MM.1S (cell line): ENCODE results near the gene UGT1A1.
"Not testable (repeated sequence)": the region's sequence is repeated elsewhere in the genome, so short reads cannot be mapped to it uniquely, and the experiment has no call there.

Experiments used
- DNase-seq: peaks from one replicate; pipeline ENCODE4 v3.0.0-alpha.2; 2015
- H2AFZ ChIP-seq: fragments of 300-600 bp; sonication (generic); 2 replicates; pipeline ENCODE4 v1.6.0; 2016; ENCODE audit warnings: antibody characterized with exemption, low read length
- H3F3A ChIP-seq: fragments of 300-600 bp; sonication (generic); 2 replicates; pipeline ENCODE4 v1.6.1; 2016; ENCODE audit warnings: mild to moderate bottlenecking, antibody characterized with exemption, low read length, moderate library complexity, mixed read lengths; ENCODE audit not compliant: insufficient read depth
- H3K27ac ChIP-seq: fragments of 300-600 bp; sonication (generic); 2 replicates; pipeline ENCODE4 v1.5.1; 2016; ENCODE audit warnings: mild to moderate bottlenecking, low read length
- H3K27me3 ChIP-seq: fragments of 300-600 bp; sonication (generic); replicated peaks from 2 replicates; pipeline ENCODE4 v1.6.0; 2016; ENCODE audit warnings: low read length; ENCODE audit not compliant: insufficient read depth
- H3K36me3 ChIP-seq: fragments of 300-600 bp; sonication (generic); replicated peaks from 2 replicates; pipeline ENCODE4 v1.6.1; 2016; ENCODE audit warnings: mild to moderate bottlenecking, low read length, mixed read lengths; ENCODE audit not compliant: insufficient read depth
- H3K4me1 ChIP-seq: fragments of 300-600 bp; sonication (generic); 2 replicates; pipeline ENCODE4 v1.6.1; 2016; ENCODE audit warnings: low read length, mixed read lengths
- H3K4me2 ChIP-seq: fragments of 300-600 bp; sonication (generic); 2 replicates; pipeline ENCODE4 v1.6.0; 2016; ENCODE audit warnings: low read depth, low read length
- H3K4me3 ChIP-seq: fragments of 300-600 bp; sonication (generic); 2 replicates; pipeline ENCODE4 v1.5.1; 2016; ENCODE audit warnings: low read length, mixed read lengths
- H3K79me2 ChIP-seq: fragments of 300-600 bp; sonication (generic); 2 replicates; pipeline ENCODE4 v1.6.1; 2016; ENCODE audit warnings: mixed run types, low read length, mixed read lengths
- H3K9ac ChIP-seq: fragments of 300-600 bp; sonication (generic); 2 replicates; pipeline ENCODE4 v1.6.1; 2016; ENCODE audit warnings: low read length, mixed read lengths
- H3K9me2 ChIP-seq: fragments of 300-600 bp; sonication (generic); replicated peaks from 2 replicates; pipeline ENCODE4 v1.6.1; 2016; ENCODE audit warnings: mild to moderate bottlenecking, low read length, mixed read lengths; ENCODE audit not compliant: insufficient read depth
- H3K9me3 ChIP-seq: fragments of 300-600 bp; sonication (generic); replicated peaks from 2 replicates; pipeline ENCODE4 v1.6.1; 2016; ENCODE audit warnings: mild to moderate bottlenecking, low read length, mixed read lengths; ENCODE audit not compliant: insufficient read depth
- H4K20me1 ChIP-seq: fragments of 300-600 bp; sonication (generic); 2 replicates; pipeline ENCODE4 v1.6.1; 2016; ENCODE audit warnings: mild to moderate bottlenecking, low read length, moderate library complexity, mixed read lengths; ENCODE audit not compliant: insufficient read depth
- EZH2 ChIP-seq: fragments of 300-600 bp; sonication (generic); optimal IDR thresholded peaks from 2 replicates; pipeline ENCODE3; 2017; ENCODE audit warnings: low read depth, mild to moderate bottlenecking, antibody characterized with exemption, low read length, mixed read lengths
- EZH2phosphoT487 ChIP-seq: fragments of 300-600 bp; sonication (generic); IDR thresholded peaks from 2 replicates; pipeline ENCODE4 v1.6.1; 2018; ENCODE audit warnings: antibody characterized with exemption, low read length
- TF ChIP-seq, protein P1 (sequence below): fragments of 300-600 bp; sonication (generic); IDR thresholded peaks from 2 replicates; pipeline ENCODE4 v1.5.1; 2016; ENCODE audit warnings: antibody characterized with exemption, low read length, mixed read lengths

The UGT1A1 gene

DNA sequence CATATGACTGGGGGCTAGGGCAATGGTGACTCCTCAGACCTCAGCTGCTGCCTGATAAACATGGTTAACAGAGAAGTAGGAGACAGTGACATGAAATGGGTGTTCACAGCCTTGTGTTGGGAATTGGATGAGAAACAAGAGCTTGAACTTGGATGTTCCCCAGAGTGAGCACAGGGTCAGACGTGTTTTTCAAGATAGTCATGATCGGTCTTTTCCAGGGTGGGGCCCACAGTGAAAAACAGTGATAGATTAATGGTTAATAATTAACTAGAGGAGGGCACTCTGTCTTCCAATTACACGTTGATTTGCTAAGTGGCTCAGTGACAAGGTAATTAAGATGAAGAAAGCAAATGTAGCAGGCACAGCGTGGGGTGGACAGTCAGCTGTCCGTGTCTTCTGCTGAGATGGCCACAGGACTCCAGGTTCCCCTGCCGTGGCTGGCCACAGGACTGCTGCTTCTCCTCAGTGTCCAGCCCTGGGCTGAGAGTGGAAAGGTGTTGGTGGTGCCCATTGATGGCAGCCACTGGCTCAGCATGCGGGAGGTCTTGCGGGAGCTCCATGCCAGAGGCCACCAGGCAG, 31.3 kb upstream of the UGT1A1 start, which contains the start of gene UGT1A3:
Gene UGT1A3 (plus strand): TSS at position 320 of the 579 bp plus-strand sequence. CDS start 85 bp downstream, at position 405.
- Histone ChIP-seq H3K27ac (no peak within 1 kb of the TSS), H4K20me1 (no peaks in the 10 kb centered on the region), H3K79me2 (no peaks in the 10 kb centered on the region), H3K36me3 (no peaks in the 10 kb centered on the region), H2AFZ (no peak within 1 kb of the TSS), H3K27me3 (no peaks in the 10 kb centered on the region), H3K4me2 (no peak within 1 kb of the TSS), H3K9me2 (no peaks in the 10 kb centered on the region), H3K9ac (no peak within 1 kb of the TSS), H3F3A (no peaks in the 10 kb centered on the region), H3K9me3 (no peaks in the 10 kb centered on the region), H3K4me1 (no peaks in the 10 kb centered on the region), H3K4me3 (no peak within 1 kb of the TSS)
- DNase-seq, result no peak
- TF ChIP-seq EZH2phosphoT487 (no peak), EZH2 (no peak)
- TF ChIP-seq, protein P1, sequence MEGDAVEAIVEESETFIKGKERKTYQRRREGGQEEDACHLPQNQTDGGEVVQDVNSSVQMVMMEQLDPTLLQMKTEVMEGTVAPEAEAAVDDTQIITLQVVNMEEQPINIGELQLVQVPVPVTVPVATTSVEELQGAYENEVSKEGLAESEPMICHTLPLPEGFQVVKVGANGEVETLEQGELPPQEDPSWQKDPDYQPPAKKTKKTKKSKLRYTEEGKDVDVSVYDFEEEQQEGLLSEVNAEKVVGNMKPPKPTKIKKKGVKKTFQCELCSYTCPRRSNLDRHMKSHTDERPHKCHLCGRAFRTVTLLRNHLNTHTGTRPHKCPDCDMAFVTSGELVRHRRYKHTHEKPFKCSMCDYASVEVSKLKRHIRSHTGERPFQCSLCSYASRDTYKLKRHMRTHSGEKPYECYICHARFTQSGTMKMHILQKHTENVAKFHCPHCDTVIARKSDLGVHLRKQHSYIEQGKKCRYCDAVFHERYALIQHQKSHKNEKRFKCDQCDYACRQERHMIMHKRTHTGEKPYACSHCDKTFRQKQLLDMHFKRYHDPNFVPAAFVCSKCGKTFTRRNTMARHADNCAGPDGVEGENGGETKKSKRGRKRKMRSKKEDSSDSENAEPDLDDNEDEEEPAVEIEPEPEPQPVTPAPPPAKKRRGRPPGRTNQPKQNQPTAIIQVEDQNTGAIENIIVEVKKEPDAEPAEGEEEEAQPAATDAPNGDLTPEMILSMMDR, result no peak

DNA sequence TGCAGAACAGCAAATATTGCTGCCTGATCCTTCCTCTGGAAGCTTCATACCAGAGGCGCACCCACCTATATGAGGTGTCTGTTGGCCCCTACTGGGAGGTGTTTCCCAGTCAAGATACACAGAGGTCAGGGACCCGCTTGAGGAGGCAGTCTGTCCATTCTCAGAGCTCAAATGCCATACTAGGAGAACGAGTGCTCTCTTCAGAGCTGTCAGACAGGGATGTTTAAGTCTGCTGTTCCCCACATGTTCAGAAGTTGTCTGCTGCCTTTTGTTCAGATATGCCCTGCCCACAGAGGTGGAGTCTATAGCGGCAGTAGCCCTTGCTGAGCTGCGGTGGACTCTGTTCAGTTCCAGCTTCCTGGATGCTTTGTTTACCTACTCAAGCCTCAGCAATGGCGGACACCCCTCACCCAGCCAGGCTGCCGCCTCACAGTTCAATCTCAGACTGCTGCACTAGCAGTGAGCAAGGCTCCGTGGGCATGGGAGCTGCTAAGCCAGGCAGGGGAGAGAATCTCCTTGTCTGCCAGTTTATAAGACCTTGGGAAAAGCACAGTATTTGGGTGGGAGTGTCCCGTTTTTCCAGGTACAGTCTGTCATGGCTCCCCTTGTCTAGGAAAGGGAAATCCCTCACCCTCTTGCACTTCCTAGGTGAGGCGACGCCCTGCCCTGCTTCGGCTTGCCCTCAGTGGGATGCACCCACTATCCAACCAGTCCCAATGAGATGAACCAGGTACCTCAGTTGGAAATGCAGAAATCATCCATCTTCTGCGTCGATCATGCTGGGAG, 23.0 kb upstream of the UGT1A1 start:
- not testable (repeated sequence) for H3K27me3 ChIP-seq, H3K9me3 ChIP-seq, H3K79me2 ChIP-seq, DNase-seq, H3K4me2 ChIP-seq, H2AFZ ChIP-seq, H3K9ac ChIP-seq, H3K4me3 ChIP-seq, H3K36me3 ChIP-seq, H4K20me1 ChIP-seq, H3K4me1 ChIP-seq, H3F3A ChIP-seq, H3K27ac ChIP-seq, H3K9me2 ChIP-seq

DNA sequence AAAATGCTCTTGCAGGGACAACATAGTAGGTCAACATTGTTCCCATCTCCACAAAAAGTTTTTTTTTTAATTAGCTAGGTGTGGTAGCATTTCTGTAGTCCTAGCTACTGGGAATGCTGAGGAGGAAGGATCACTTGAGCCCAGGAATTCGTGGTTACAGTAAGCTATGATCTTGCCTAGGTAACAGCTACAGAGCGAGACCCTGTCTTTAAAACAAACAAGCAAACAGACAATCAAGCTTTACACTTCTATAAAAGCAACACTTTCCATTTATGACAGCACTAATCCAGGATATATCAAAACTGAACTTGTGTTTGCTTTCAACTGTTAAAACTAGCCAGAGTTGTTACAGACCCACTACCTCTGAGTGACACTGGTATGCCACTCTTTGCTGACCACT, 19.2 kb upstream of the UGT1A1 start:
- no peaks in the 10 kb centered on the region for H3K9me3 ChIP-seq
- no peak overlapping the region for H3K9ac ChIP-seq
- H3K9me2 ChIP-seq, result no peaks in the 10 kb centered on the region
- H3K27me3 ChIP-seq, result no peaks in the 10 kb centered on the region
- no peak for DNase-seq
- H3K36me3 ChIP-seq, result no peaks in the 10 kb centered on the region
- H3K4me2 ChIP-seq, result no peak overlapping the region
- H3K4me3 ChIP-seq, result no peak overlapping the region
- no peak overlapping the region for H3K27ac ChIP-seq
- H2AFZ ChIP-seq, result no peak overlapping the region
- no peaks in the 10 kb centered on the region for H3K4me1 ChIP-seq
- H3F3A ChIP-seq, result no peaks in the 10 kb centered on the region
- no peaks in the 10 kb centered on the region for H4K20me1 ChIP-seq
- no peak for TF ChIP-seq EZH2phosphoT487
- TF ChIP-seq, protein P1, result no peak
- no peaks in the 10 kb centered on the region for H3K79me2 ChIP-seq
